Ovary (tissue), 9 donors: ENCODE results near the gene BOK. TPM values are rescaled to one million over a fixed set of nuclear protein-coding genes. Genes with fewer than 3 reads are reported as not detected.
A peak's percentile ranks its signal among the peaks of the same experiment; 100 is the strongest.

ENCODE experiments used
- DNase-seq, 5 donors: peaks; one replicate each; pipeline ENCODE4 v3.0.0-alpha.2; 2019 to 2020
- H3K27ac ChIP-seq, 2 donors: fragments of 200-600 bp; one replicate each; pipeline versions ENCODE4 v1.5.1 to v1.8.0; 2019 to 2022
- H3K27me3 ChIP-seq: fragments of 200-600 bp; one replicate; pipeline ENCODE4 v1.8.0; 2022
- H3K36me3 ChIP-seq: fragments of 200-600 bp; sonication (generic); one replicate; pipeline ENCODE4 v1.5.1; 2019
- H3K4me1 ChIP-seq: one replicate; pipeline ENCODE4 v1.8.1; 2013; ENCODE audit warnings: mild to moderate bottlenecking, moderate library complexity; ENCODE audit not compliant: insufficient read depth
- H3K4me3 ChIP-seq: fragments of 200-600 bp; sonication (generic); one replicate; pipeline ENCODE4 v1.5.1; 2017
- H3K9me3 ChIP-seq, 2 donors: fragments of 200-600 bp in 1 of 2; sonication (generic) in 1 of 2; one replicate each; pipeline versions ENCODE4 v1.5.1 to v1.8.1; 2013 to 2019; ENCODE audit warnings: mild to moderate bottlenecking in 1 of 2, moderate library complexity in 1 of 2
- EP300 ChIP-seq: sonication (generic); formaldehyde crosslinking; IDR thresholded peaks from one replicate; pipeline ENCODE4 v1.6.1; 2017; ENCODE audit warnings: antibody characterized with exemption
- POLR2A ChIP-seq: fragments of 450-650 bp; IDR thresholded peaks from one replicate; pipeline ENCODE4 v1.6.1; 2017; ENCODE audit warnings: antibody characterized with exemption, mild to moderate bottlenecking, moderate library complexity
- WGBS, 3 donors: extraction: QIAGEN DNeasy Blood & Tissue Kit in 1 of 3; methylation state at CpG; one replicate each; pipeline versions ENCODE4 v1.1.5 to v1.1.7; 2013 to 2017; 5-methylcytosine and 5-hydroxymethylcytosine counted together
- intact Hi-C, 4 donors: fragments of 100-400 bp; cut with DNase I; formaldehyde crosslinking; loops; one replicate each; pipeline versions ENCODE4 v1.11.0 to v1.15.1; 2022 to 2023
- polyA plus RNA-seq, 2 donors: library from polyadenylated mRNA; stranded (reverse); fragments of 200-250 nt in 1 of 2; fragments of 350-450 nt in 1 of 2; fragmentation: Illumina TruSeq in 1 of 2; extraction: RNeasy Lipid Tissue Mini Kit (QIAGEN cat#74804) in 1 of 2; gene quantifications; one replicate each; pipeline ENCODE4 v1.2.3, GENCODE V29; 2013 to 2014
- total RNA-seq, 7 donors: library from RNA; depleted of rRNA in 2 of 7; stranded (reverse); fragments of >200 nt in 2 of 7; fragmentation: NEBNext Ultra II Directional in 3 of 7; extraction: Animal tissue kit (Norgen Biotek cat#: 25700) in 3 of 7; gene quantifications; one replicate each; pipeline versions ENCODE4 v1.1.0 to v1.2.4, GENCODE V29; 2016 to 2023
- TF ChIP-seq, protein P1 (sequence below), 3 donors: fragments of 450-650 bp in 2 of 3; fragments of 200-600 bp in 1 of 3; IDR thresholded peaks; one replicate each; pipeline versions ENCODE4 v1.5.1 to v1.8.0; 2016 to 2022; ENCODE audit warnings: antibody characterized with exemption in 3 of 3, mild to moderate bottlenecking in 1 of 3
- donor health status: DM: no; HTN: no; CAD: no; lungs with moderate emphysema.
- donor health status: DM: no; HTN: no; CAD: no.
- donor health status: Bipolar disorder and iron deficiency.
- donor health status: DM: yes; HTN: yes; CAD: no.
- donor health status: DM: no; HTN: no; CAD: no.
- donor health status: DM: yes; HTN: yes; CAD: no.

Gene BOK
- total and polyA plus RNA-seq, 9 donors = 4.8 to 20.6 (median 13.5) TPM

DNA sequence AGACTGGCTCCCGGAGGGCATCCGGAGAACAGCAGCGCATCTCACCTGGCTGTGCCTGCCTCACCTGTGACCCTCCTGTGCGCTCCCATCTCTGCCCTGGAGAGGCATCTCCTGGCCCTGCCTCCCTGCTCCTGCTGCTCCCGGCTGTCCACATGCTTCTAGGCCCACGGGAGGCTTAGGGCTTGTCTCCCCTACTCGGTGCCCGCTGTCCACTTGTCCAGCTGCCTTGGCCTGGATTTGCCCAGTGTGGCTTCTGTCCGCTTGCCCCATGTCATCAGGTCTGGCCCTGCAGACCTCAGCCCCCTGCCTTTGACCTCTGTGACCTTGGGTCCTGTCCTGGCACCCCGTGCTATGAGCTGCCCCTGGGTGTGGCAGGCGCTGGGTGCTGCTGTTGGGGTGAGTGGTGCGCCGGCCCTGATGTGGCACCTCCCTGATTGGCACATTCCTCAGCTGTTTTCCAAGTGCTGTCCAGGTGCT is 4.5 kb downstream of the BOK start:
- intact Hi-C loops = no loop called here
- H3K4me1 ChIP-seq = peaks cover 17% of the 10 kb centered on the region
- DNase-seq = no peak
- no peak overlapping the region for H3K4me3 ChIP-seq
- no peaks in the 10 kb centered on the region for H3K36me3 ChIP-seq
- H3K27me3 ChIP-seq = no peaks in the 10 kb centered on the region
- TF ChIP-seq POLR2A (no peak), EP300 (no peak)
- TF ChIP-seq, protein P1, sequence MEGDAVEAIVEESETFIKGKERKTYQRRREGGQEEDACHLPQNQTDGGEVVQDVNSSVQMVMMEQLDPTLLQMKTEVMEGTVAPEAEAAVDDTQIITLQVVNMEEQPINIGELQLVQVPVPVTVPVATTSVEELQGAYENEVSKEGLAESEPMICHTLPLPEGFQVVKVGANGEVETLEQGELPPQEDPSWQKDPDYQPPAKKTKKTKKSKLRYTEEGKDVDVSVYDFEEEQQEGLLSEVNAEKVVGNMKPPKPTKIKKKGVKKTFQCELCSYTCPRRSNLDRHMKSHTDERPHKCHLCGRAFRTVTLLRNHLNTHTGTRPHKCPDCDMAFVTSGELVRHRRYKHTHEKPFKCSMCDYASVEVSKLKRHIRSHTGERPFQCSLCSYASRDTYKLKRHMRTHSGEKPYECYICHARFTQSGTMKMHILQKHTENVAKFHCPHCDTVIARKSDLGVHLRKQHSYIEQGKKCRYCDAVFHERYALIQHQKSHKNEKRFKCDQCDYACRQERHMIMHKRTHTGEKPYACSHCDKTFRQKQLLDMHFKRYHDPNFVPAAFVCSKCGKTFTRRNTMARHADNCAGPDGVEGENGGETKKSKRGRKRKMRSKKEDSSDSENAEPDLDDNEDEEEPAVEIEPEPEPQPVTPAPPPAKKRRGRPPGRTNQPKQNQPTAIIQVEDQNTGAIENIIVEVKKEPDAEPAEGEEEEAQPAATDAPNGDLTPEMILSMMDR (IDR thresholded peaks at IDR 0.05) = no peak
- WGBS, 3 donors = 87 to 89% (median 88%) methylated on average over 10 to 13 of the region's 13 CpGs
- H3K9me3 ChIP-seq = no peaks in the 10 kb centered on the region
- H3K27ac ChIP-seq = no peak overlapping the region

DNA sequence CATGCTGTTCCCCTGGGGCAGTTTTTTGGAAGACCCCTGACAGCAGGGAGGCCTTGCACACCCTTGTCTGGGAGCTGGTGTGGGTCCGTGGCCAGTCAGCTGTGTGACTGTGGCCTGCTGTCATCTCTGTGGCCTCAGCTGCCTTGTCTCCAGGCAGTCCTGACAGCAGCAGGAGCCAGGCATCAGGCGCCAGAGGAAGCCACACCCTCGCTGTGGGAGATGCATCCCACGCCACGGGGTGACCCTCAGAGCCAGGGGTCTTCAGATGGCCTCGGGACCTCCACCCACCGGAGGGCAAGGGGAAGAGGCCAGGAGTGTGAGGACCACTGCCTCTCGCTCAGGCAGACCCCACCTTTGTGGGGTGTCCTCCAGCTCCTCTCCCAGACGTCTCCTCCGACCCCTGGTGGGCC is 5.0 kb downstream of the BOK start:
- Histone ChIP-seq H3K9me3 (no peaks in the 10 kb centered on the region), H3K36me3 (no peaks in the 10 kb centered on the region), H3K27ac (no peak overlapping the region), H3K4me1 (peaks cover 17% of the 10 kb centered on the region), H3K27me3 (no peaks in the 10 kb centered on the region), H3K4me3 (no peak overlapping the region)
- TF ChIP-seq POLR2A (no peak), EP300 (no peak)
- TF ChIP-seq, protein P1 (IDR thresholded peaks at IDR 0.05) = no peak
- 79 to 90% (median 83%) methylated on average over 8 to 10 of the region's 10 CpGs for whole genome bisulfite sequencing, 3 donors
- DNase-seq = no peak
- intact Hi-C loops = no loop called here

DNA sequence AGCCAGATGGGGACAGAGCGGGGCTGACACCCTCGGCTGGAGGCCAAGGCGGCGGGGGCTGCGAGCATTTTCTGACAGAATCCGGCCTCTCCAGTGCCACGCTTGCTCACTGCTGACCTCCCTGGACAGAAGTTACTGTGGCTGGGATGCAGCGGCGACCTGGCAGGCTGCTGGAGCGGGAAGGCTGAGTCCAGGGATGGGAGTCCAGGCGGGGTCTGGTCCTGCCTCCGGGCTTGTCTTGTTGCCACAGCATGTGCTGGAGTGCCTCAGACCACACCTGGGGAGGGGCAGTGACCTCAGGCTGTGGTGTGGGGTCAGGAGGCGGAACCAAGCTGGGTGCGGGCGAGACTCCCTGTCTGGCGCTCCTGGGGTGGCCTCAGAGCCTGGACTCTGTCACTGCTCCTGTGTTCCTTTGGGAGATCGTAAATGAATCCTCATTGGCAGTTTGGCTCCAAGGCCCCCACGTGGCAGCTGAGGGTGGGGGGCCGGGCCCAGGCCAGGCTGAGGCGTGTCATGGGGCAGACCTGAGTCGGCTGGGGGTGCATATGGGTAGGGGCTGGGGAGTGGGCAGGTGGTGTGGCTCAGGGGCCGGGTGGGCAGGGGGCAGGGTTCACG is 5.5 kb downstream of the BOK start:
- H3K4me3 ChIP-seq = no peak overlapping the region
- no peaks in the 10 kb centered on the region for H3K36me3 ChIP-seq
- TF ChIP-seq, protein P1 (IDR thresholded peaks at IDR 0.05) = no peak
- TF ChIP-seq POLR2A (no peak), EP300 (no peak)
- WGBS, 3 donors = 83 to 89% (median 86%) methylated on average over 21 to 23 of the region's 23 CpGs
- peaks cover 17% of the 10 kb centered on the region for H3K4me1 ChIP-seq
- peak in 1 of 5 donors; percentile 47 for DNase-seq
- no peaks in the 10 kb centered on the region for H3K27me3 ChIP-seq
- no peaks in the 10 kb centered on the region for H3K9me3 ChIP-seq
- intact Hi-C loops = no loop called here
- no peak overlapping the region for H3K27ac ChIP-seq

DNA sequence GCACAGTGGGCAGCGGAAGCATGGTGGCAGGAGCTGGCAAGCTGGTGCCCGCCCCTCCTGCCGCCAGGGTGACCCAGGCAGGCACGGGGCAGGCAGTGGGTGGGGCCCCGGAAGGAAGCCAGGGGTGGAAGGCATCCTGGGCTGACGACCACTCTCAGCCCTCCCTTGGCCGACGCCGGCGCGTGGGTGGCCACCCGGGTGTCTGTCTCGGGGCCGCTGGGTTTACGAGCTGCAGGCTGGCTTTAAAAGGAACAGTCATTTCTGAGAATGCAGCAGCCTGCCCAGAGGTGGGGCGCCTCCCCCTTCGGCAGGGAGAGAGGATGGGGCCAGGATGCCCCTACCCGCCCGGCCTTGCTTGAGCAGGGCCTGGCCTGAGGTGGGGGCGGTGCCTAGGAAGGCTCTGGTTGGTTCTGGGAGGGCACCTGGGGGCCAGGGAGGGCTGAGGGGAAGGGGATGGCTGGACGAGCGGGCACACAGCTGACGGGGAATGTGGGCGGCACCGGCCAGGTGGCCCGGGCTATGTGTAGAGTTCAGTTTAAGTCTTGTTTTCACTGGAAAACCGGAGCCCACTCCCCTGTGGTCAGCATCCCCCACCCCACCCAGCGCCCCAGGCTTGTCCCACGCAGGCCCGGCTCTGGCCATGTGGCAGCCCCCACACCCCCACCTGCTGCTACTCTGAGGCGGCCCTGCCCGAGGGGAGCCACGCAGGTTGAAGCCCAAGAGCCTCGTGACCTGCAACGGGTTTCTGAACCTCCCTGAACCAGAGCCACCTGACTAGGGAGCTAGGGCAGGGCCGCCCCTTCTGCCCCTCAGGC is 6.3 kb downstream of the BOK start:
- Histone ChIP-seq H3K4me3 (no peak overlapping the region), H3K4me1 (peaks cover 15% of the 10 kb centered on the region), H3K27me3 (no peaks in the 10 kb centered on the region), H3K36me3 (no peaks in the 10 kb centered on the region), H3K27ac (no peak overlapping the region), H3K9me3 (no peaks in the 10 kb centered on the region)
- intact Hi-C loops = no loop called here
- 61 to 71% (median 67%) methylated on average over 34 to 36 of the region's 36 CpGs for WGBS, 3 donors
- no peak for TF ChIP-seq POLR2A
- no peak for TF ChIP-seq EP300
- TF ChIP-seq, protein P1 (IDR thresholded peaks at IDR 0.05) = no peak
- DNase-seq = peak in 1 of 5 donors; percentile 43
